Erythroblast (primary cell): Measurements from ENCODE around the gene SLC12A9.

ENCODE experiments used
- GATA1 ChIP-seq: IDR thresholded peaks from 2 replicates; pipeline ENCODE4 v1.6.1; 2011; ENCODE audit warnings: low read depth, mild to moderate bottlenecking, control low read depth, low read length, moderate library complexity
- POLR2A ChIP-seq: IDR thresholded peaks from 2 replicates; pipeline ENCODE4 v1.6.1; 2011; ENCODE audit warnings: mild to moderate bottlenecking, low read length

GRCh38 chr7:100874300-100874576 is 21.7 kb downstream of the SLC12A9 start:
- TF ChIP-seq POLR2A (no peak), GATA1 (no peak)
